ENCODE data around the gene ESD.

GRCh38 chr13:46773541-46773940, 23.4 kb downstream of the ESD start:
- TF ChIP-seq CTCF (IDR thresholded peaks at IDR 0.05) = no peak
- no peak for TF ChIP-seq POLR2A (IDR thresholded peaks at IDR 0.05)
